HS-5 (cell line): ENCODE data around the gene KIF26B.

Experiments used
- DNase-seq: peaks from one replicate; pipeline ENCODE4 v3.0.0-alpha.2; 2012; ENCODE audit warnings: low read depth

KIF26B gene

GRCh38 chr1:245209658-245210435 is 55.1 kb downstream of the KIF26B start:
- DNase-seq = no peak

DNA sequence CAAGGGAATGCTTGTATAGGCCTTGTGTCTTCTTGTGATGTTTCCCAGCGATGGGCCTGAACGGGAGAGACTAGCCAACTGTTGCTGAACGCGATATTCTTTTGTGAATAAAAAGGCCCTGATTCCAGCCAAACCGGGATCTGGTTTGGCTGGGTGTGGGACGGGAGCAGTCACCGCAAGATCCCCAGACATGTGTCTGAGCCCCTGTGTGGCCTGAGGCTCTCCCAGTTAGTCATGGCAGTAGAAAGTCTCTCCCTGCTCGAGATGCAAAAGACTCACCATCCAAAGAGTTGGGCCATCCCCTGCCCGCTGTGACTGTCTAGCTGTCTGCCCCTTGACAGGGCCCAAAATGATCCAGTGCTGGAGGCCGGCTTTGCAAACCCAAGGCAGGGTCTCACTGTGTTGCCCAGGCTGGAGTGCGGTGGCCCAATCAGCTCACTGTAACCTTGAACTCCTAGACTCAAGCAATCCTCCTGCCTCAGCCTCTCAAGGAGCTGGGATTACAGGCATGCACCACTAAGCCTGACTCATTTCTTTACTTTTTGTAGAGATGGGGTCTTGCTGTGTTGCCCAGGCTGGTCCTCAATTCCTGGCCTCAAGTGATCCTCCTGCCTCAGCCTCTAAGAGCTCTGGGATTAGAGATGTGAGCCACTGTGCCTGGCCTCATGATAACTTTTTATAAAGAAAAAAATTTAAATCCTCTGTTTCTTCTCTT is 56.4 kb downstream of the KIF26B start:
- no peak for DNase-seq

DNA sequence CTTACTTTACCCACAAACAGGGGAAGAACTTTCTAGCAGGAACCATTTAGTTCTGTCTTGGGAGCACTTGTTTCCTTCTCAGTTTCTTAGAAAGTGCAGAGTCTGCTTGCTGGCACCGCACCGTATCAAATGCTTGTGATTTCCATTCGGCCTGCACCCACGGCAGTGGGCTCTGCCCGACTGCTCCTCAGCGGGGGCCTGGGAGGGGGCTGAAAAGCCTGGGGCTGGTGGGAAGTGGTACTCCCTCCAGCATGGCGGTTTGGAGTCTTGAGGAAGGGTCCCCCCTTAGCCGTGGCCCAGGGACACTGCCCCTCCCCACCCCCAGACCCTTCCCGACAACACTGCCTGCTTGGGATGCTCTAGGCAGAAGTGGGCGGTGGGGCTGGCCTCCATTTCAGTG is 57.0 kb downstream of the KIF26B start:
- no peak for DNase-seq

GRCh38 chr1:245212221-245212710 is 57.5 kb downstream of the KIF26B start:
- no peak for DNase-seq

GRCh38 chr1:245213066-245213831 is 58.5 kb downstream of the KIF26B start:
- no peak for DNase-seq

DNA sequence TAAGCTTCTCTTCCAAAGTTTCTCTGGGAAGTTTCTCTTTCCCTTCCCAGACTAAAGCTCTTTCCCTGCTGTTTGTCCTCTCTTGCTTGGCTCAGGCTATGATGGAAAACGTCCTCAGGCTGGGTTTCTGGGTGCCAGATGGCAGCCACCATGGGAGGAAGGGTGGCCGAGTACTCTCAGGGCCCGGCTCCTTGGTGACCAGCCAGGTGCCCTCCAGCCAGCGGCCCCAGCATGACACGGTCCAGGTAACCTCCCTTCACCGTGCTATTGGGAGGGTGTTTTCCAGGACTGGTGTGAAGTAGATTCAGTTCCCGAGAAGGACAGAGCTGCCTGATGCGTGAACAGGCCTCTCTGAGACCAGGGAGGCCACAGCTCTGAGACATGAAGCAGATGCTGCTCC is 60.3 kb downstream of the KIF26B start:
- no peak for DNase-seq

DNA sequence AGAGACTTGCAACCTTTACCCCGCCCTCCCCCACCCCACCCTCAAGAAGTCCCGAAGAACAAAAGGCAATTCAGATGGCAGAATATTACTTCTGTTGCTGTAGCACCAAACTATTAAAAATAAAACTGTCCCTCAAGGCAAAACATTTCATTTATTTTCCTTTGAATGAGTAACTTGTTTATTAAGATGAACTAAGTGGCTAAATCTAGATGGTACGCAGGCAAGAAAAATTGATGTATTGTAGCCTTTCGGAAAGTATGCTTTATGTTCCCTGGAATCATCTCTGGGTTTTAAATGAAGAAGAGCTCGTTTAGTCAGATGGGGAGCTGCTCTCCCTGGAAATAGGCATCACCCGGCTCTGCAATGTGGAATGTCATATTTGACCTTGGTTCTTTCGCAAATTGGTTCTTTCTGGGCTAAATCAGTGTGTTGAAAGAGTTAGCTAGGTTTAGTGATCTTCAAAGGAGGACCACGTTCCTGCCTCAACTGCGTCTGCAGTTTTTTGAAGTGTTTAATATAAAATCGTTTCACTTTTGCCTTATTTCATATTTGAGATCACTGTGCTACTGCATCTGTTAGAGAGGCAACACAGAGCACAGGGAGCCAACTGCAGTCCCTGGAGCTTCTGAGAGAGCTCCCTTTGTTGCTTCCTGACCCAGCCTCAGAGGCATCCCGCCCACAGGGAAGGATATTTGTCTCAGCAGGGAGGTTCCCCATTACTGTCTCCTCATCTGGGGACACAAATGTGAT is 61.8 kb downstream of the KIF26B start:
- no peak for DNase-seq

GRCh38 chr1:245217853-245218608 is 63.2 kb downstream of the KIF26B start:
- no peak for DNase-seq

- no peak for DNase-seq
Observed at GRCh38 chr1:245220381-245220985, 65.7 kb downstream of the KIF26B start.

- DNase-seq = no peak
Observed at GRCh38 chr1:245221805-245222204, 67.0 kb downstream of the KIF26B start.

GRCh38 chr1:245222931-245223595 is 68.3 kb downstream of the KIF26B start:
- no peak for DNase-seq

GRCh38 chr1:245225322-245226202 is 70.8 kb downstream of the KIF26B start:
- no peak for DNase-seq

GRCh38 chr1:245226203-245226499 is 71.4 kb downstream of the KIF26B start:
- DNase-seq = no peak

DNA sequence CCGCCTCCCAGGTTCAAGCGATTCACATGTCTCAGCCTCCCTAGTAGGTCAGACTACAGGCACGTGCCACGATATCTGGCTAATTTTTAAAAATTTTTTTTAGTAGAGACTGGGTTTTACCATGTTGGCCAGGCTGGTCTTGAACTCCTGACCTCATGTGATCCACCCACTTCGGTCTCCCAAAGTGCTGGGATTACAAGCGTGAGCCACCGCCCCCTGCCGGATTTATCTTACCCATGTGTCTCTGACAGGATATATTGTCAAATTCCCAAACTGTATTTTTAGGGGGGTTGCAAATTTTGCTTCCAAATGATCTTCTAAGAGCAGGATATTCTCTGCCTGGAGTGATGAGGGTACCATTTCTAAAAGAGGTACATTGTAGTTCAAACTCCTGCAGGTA is 74.3 kb downstream of the KIF26B start:
- DNase-seq = no peak

- no peak for DNase-seq
Observed at GRCh38 chr1:245232931-245233330, 78.1 kb downstream of the KIF26B start.

DNA sequence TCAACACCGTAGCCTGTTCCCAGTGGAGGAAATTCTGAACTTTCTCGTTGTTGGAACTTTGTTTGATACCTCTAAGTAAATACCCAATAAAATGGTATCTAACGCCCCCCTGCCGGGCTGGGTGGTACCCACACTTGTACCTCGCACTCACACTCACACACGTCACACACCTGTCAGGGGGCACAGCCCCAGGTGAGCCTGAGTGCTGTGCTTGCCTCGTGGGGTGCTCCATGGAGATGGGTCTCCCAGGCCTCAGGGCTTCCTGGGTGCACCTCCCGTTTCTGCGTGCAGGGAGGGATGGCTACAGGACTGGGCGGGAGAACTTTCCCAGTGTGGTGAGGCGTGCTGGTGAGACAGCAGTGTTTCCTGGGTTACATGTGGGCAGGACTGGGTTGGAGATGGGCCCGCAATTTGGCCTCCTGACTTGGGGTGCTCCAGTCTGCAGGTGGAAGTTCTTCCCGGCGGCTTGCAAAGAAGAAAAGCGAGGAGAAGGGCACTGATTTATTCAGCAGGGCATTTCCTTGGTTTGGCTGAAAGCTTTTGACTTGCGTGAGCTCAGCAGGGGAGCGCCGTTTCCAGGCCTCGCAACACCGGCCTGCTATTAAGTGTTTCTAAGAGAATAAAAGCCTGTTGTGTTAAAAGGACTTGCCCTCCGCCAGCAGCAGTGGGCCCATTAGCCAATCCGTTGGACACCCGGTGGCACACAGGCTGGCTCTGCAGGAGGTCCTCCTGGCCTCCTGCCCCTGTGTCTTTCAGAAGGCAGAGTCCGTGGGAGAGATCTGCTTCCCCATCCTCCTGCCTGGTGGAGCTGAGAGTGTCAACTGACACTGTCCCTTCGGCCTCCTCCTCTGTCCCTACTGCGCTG is 79.7 kb downstream of the KIF26B start:
- DNase-seq = no peak

DNA sequence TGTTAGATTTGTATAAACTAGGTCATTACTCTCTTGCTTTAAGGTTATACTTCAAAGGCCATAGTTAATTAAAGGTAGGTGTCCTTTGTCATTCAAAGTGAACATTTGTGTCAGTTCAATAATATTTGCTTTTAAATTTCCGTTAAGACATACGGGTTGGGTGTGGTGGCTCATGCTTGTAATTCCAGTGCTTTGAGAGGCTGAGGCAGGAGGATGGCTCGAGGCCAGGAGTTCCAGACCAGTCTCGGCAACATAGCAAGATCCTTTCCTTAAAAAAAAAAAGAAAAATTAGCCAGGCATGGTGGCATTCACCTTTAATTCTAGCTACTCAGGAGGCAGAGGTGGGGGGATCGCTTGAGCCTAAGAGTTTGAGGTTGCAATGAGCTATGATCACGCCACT is 80.4 kb downstream of the KIF26B start:
- DNase-seq = no peak

DNA sequence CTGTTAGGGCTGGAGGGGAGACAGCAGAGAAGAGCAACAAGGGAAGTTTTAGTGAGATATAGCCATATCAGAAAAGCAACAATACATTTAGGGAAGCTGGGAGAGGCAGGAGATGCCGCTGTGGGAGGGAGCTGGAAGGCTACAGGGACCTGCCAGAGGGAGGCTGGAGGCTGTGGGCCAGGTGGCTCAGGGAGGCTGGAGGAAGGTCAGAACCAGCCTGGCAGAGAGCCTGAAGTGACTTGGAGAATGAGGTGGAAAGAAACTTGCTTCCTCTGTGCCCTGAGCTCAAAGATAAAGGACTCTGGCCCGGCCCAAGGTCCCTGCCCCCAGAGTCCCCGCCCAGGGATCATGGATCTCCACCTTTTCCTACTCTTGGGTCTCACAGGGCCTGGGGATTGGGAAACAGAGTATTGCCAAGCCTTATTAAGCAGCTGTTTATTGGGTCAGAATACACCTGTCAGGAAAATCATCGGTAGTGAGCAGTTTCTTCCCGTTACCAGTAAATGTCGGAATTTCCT is 85.9 kb downstream of the KIF26B start:
- no peak for DNase-seq
